ENCODE data around the gene MCC.

MCC gene

DNA sequence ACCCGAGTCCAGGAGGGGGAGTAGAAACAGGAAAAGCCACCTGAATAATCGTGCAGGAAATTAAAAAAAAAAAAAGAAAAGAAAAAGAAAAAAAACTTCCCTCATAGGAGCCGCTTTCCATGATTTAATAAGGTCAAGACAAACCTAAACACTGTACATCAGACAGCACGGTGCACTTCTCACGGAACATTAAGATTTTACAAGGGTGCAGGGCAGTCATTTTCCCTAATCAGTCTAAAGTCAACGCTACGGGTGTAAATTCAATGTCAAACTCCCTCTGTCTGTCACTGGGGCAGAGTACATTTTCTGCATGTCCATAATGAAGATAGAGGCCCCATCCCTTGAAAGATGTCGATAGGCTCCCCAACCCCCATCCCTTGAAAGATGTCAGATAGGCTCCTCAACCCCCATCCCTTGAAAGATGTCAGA, 193.1 kb downstream of the MCC start:
- TF ChIP-seq, protein P1, sequence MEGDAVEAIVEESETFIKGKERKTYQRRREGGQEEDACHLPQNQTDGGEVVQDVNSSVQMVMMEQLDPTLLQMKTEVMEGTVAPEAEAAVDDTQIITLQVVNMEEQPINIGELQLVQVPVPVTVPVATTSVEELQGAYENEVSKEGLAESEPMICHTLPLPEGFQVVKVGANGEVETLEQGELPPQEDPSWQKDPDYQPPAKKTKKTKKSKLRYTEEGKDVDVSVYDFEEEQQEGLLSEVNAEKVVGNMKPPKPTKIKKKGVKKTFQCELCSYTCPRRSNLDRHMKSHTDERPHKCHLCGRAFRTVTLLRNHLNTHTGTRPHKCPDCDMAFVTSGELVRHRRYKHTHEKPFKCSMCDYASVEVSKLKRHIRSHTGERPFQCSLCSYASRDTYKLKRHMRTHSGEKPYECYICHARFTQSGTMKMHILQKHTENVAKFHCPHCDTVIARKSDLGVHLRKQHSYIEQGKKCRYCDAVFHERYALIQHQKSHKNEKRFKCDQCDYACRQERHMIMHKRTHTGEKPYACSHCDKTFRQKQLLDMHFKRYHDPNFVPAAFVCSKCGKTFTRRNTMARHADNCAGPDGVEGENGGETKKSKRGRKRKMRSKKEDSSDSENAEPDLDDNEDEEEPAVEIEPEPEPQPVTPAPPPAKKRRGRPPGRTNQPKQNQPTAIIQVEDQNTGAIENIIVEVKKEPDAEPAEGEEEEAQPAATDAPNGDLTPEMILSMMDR (IDR thresholded peaks at IDR 0.05; ENCODE audit: low read length, missing control alignments): no peak
- H3K4me3 ChIP-seq (replicated peaks; ENCODE audit: low read depth, low read length): peak overlapping the region; percentile 78
- DNase-seq (ENCODE audit: low read depth): no peak

DNA sequence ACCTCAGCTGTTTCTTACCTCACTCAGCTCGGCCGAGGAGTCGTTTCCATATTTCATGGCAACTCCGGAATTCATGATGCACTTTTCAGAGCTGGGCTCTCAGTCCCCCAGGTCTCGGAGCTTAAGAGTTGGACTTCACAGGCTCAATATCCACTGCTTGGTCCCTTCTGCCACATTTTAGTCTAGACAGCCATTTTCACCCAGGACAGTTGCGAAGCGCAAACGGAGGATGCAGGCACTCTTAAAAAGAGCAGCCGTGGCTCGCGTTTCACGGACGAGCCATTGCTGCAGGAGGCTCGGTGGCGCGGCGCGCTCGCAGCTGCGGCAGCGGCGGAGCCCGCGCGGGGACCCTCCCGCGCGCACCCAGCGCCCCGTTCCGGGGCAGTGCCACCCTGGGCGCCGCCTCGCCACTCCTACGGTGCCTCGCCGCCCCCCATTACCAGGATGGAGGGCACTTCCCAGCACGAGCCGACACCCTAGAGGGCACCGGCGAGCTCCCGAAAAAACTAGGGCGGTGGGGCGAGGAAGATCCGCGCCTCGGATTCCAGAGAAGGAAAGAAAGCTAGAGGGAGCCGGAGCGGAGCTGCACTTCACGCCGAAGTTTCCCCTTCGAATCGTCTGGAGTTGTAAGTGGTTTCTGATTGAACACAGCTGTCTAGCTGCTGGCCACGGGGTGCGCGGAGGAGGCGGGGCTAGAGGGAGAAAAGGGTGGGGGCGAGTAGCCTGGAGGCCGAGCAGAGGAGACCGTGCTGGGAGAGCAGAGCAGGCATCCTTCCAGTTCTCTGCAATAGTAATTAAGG, 193.7 kb downstream of the MCC start:
- peak; percentile 94 for DNase-seq (ENCODE audit: low read depth)
- peak overlapping the region; percentile 78 for H3K4me3 ChIP-seq (replicated peaks; ENCODE audit: low read depth, low read length)
- TF ChIP-seq, protein P1 (IDR thresholded peaks at IDR 0.05; ENCODE audit: low read length, missing control alignments): peak; percentile 19

DNA sequence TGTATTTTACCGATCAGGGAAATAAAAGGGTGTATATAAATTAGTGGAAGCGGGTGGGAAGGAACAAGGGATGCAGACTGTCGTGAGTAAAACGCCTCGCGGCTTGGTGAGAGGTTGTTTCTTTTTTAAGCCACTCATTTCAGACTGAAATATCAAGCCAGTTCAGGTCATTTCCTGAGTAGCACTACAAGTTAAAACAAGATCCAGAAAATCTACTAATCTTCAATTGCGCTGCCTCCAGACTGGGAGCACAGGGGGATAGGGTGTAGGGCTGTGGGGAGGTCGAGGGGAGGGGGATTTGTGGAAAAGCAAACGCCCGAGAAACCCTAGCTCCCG, 194.3 kb downstream of the MCC start:
- DNase-seq (ENCODE audit: low read depth): no peak

DNA sequence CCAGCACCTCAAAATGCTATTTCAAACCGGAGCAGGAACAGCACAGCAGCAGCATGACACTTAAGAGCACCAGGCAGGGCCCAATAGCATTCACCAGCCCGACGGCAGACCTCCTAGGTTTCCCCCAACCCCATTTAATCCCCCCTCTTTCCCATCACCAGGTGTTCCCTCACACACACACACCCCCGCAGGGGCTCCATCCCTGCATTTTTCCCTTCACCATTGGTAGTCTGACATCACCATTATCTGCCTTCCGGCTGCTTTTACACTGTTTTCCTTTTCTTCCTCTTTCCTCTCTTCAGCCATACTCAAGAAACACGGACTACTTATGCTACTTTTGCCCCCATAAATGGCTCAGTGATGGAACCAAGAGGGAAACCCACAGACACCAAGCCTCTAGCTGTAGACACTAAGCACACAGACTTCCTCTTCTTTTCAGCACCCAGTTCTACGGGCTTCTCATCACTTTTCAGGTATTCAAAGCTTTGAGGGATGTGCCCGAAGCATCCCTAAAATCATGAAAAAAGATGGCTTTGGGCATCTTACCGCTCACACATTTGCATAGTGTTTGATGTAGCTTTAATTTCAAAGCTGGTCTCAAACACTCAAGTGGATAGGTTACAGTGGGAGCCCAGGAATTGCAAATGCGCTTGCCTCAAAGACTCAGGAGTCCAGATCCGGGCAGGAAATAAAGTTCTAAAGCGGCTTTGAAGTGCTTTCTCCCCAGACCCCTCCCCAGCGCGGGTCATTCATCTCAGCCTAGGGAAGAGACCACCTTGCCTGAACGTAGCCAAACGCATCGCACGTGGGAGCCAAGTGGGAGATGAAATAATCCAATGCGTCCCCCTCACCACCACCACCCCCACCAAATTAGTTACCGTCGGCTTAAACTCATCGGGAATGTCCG, 194.9 kb downstream of the MCC start:
- TF ChIP-seq, protein P1 (IDR thresholded peaks at IDR 0.05; ENCODE audit: low read length, missing control alignments): no peak
- peak overlapping the region; percentile 78 for H3K4me3 ChIP-seq (replicated peaks; ENCODE audit: low read depth, low read length)
- peak; percentile 30 for DNase-seq (ENCODE audit: low read depth)

More for the DNA sequence above, 194.3 kb downstream of the MCC start:
- peak overlapping the region; percentile 78 for H3K4me3 ChIP-seq (replicated peaks; ENCODE audit: low read depth, low read length)
- TF ChIP-seq, protein P1 (IDR thresholded peaks at IDR 0.05; ENCODE audit: low read length, missing control alignments): no peak

DNA sequence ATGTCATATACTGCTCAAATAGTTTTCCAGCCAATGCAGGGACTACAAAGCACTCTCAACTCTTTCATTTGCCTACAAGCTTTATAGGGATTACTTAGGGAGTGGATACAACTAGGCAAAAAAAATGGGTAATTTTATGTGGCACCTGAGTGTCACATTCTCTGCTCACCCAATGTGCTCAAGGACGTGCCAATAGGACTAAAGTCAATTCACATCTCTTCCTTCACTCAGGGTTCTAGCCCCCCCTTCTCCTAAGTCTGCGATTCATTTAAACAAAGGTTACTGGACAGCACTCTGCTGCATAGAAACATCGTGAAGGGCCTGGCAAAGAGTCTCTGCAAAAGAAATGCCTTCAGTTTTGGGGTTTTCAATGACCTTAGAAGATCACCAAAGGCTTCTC, 195.8 kb downstream of the MCC start:
- DNase-seq (ENCODE audit: low read depth): peak; percentile 36
- peak overlapping the region; percentile 78 for H3K4me3 ChIP-seq (replicated peaks; ENCODE audit: low read depth, low read length)
- TF ChIP-seq, protein P1 (IDR thresholded peaks at IDR 0.05; ENCODE audit: low read length, missing control alignments): no peak

DNA sequence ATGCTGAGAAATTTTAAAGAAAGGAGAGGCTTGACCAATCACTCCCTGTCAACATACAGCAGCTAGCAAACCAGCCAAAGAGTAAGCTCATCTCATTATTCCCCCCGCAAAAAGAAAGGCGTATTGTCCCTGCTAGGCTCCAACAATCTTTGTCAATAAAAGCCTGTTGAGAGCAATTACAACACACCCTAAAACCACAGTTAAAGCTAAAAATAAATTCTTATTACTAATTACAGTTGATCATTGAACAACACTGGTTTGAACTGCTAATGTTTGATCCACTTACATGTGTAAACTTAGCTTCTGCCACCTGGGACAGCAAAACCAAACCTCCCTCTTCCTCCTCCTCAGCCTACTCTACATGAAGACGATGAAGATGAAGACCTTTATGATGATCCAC, 204.7 kb downstream of the MCC start:
- TF ChIP-seq, protein P1 (IDR thresholded peaks at IDR 0.05; ENCODE audit: low read length, missing control alignments): no peak
- no peak for DNase-seq (ENCODE audit: low read depth)
- H3K4me3 ChIP-seq (replicated peaks; ENCODE audit: low read depth, low read length): no peak overlapping the region
